ENCODE measurements around the gene SHLD1. TPM values are rescaled to one million over a fixed set of nuclear protein-coding genes. Genes with fewer than 3 reads are reported as not detected.
"Not testable (repeated sequence)": the region's sequence is repeated elsewhere in the genome, so short reads cannot be mapped to it uniquely, and the experiment has no call there.

Gene SHLD1, protein sequence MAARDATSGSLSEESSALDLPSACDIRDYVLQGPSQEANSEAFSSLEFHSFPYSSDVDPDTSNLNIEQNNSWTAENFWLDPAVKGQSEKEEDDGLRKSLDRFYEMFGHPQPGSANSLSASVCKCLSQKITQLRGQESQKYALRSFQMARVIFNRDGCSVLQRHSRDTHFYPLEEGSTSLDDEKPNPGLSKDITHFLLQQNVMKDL
- 3.5 TPM for total RNA-seq

DNA sequence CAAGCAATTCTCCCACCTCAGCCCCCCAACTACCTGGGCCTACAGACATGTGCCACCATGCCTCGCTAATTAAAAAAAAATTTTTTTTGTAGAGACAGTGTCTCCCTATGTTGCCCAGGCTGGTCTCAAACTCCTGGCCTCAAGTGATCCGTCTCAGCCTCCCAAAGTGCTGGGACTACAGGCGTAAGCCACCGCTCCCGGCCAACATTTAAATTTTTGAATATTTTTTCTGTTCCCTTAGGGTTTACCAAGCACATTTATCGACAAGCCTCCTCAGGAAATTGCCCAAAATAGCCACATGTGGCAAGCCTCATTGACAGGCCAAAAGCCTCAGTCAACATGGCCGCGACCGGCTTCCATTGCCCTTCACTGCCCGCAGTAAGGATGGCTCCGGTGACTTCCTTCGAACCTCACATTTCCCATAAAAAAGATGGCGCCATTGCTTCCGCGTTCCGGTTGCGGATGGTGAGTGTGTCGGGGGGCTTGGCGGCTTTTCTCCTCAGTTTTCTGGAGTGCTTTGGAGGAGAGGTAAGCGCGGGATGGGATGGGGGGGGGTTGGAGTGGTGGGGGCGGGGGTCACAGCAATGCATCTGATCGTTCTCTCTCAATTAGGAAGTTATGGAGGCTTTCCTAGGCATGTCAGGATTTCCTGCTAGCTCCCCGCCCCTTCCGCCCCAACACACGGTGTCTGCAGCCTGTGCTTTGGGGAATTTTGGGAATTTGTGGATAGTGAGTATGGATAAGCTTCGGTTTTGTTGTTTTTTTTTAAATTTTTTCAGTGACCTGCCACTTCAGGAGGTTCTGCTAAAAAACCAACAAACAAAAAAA is at the start of gene SHLD1:
Gene SHLD1 (plus strand): TSS at position 450 of the 828 bp plus-strand sequence. CDS start 22,465 bp downstream, outside the sequence.
- DNase-seq = peak; percentile 95

GRCh38 chr20:5702339-5702738 is 47.9 kb upstream of the SHLD1 start:
- DNase-seq = not testable (repeated sequence)

DNA sequence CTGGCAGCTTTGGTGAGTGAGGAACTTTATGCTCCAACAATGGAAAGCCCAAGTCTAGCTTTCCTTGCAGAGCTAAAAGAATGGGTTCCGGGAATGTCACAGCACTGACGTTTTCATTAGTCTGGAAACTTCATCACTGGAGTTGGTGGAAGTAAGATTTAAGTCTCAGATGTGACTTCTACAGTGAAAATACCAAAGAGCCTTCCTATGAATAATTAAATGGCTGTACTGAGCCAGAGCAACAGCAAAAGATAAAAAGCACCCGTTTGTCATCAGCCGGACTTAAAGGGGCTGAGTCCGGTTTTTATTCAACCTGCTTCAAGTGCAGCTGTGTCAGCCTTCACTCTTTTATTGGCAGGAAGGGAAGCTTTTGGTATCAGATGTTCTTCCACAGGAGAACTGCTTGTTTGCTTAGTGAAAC is 46.5 kb upstream of the SHLD1 start:
- peak; percentile 38 for DNase-seq

DNA sequence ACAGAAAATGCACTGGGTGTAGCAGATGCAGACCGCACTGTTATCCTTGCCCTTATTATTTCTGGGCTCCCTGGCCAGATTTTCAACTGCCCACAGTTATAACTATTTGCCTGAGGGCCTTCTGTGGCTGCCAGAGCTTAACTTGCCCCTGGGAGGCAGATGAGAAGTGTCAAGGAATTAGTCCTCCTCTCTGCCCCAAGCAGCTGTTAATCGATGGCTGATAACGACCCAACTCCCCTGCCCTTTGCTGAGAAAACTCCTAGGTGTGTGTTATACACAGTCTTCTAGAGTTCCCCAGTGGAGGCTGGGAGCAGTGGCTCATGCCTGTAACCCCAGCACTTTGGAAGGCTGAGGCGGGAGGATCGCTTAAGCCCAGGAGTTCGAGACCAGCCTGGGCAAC is 44.4 kb upstream of the SHLD1 start:
- DNase-seq = no peak

- DNase-seq = no peak
Measured at GRCh38 chr20:5706797-5707196, 43.4 kb upstream of the SHLD1 start.

DNA sequence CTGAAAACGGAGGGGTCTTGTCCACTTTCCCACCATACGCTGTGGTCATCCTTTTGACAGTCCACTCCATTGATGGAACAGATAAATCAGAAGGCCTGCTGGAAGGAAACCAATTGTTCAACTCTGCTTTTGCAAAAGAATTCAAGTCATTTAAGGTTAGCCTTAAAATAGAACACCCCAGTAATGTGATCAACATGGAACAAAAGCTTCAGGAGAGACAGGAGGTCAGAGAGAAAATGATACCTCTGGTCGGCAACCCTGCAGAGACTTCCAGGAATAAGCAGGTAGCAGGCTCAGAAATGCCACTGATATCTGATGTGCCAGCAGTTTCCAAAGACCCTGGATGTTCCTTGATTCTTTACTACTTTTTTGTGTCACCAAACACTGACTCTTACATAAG is 39.6 kb upstream of the SHLD1 start:
- no peak for DNase-seq

DNA sequence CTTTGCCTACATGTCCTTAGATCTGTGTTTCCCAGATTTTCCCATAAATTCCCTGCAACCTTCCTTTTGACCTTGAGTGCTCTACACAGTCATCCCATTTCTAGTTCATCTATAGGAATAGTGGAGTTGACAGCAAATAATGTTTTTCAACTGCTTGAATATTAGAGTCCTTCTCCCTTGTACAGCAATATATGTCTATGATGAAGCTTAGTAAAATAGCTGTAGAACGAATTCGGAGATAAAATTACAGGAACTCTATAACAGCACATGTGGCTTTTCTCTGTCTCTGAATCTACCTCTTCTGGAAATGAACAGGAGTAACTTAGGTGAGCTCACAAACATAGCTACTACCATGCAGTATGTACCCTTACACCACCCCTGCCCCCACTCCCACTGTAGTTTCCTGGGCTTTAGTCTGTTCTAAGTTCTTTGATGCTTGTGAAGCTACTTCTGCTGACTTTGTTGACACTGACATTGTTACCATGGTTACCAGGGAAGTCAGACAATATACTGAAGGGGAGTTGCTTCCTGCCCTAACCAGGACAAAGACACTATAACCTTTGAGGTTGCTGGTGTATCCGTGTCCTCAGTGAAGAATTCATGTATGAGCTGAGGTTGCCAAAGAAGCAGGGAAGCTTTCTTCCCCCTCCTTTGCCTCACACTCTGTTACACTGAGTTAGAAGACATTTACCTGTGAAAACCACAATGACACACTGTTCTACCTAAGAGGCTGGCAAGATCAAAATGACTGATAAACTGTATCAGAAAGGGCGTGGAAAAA is 35.8 kb upstream of the SHLD1 start:
- peak; percentile 33 for DNase-seq

DNA sequence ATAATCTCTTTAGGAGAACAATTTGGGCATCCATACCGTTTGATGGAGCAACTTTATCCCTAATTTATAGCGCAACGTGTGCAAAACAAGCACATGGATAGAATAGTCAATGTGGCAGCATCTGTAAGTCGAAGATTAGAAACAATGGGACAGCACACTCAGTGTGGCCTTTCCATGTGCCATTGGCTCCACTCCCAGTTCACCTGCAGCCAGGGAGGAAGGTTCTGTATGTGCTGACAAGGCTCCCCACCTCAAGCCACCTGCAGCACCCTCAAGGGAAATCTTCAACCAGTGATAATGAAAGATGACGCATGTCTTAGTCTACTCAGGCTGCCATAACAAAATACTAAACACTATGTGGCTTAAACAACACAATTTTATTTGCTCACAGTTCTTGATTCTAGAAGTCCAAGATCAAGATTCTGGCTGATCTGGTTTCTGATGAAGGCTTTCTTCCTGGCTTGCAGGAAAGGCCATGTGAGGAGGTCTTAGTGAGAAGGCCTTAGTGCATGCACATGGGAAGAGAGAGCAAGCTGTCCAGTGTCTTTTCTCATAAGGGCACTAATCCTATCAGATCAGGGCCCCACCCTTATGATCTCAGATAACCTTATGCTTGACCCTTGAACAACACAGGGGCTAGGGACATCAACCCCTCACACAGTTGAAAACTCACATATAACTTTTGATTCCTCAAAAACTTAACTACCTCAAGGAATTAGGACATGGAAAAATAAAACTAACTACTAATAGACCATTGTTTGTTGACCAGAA is 34.9 kb upstream of the SHLD1 start:
- DNase-seq = no peak

- DNase-seq = no peak
Measured at GRCh38 chr20:5716953-5717352, 33.2 kb upstream of the SHLD1 start.

GRCh38 chr20:5718896-5719595 is 31.2 kb upstream of the SHLD1 start:
- no peak for DNase-seq

GRCh38 chr20:5719861-5720403 is 30.3 kb upstream of the SHLD1 start:
- no peak for DNase-seq

- DNase-seq = no peak
Measured at GRCh38 chr20:5720696-5721095, 29.5 kb upstream of the SHLD1 start.

DNA sequence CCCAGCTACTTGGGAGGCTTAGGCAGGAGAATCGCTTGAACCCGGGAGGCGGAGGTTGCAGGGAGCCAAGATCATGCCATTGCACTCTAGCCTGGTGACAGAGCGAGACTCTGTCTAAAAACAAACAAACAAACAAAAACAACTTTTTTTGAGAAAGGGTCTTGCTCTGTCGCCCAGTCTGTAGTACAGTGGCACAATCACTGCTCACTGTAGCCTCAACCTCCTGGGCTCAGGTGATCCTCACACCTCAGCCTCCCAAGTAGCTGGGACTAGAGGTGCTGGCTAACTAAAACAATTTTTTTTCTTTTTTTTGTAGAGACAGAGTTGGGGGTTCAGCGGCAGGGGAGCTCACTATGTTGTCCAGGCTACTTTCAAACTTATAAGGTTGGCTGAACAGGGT is 28.8 kb upstream of the SHLD1 start:
- DNase-seq = not testable (repeated sequence)

- no peak for DNase-seq
Measured at GRCh38 chr20:5722927-5723326, 27.3 kb upstream of the SHLD1 start.

GRCh38 chr20:5725183-5725463 is 25.1 kb upstream of the SHLD1 start:
- not testable (repeated sequence) for DNase-seq

GRCh38 chr20:5727018-5727515 is 23.1 kb upstream of the SHLD1 start:
- no peak for DNase-seq

DNA sequence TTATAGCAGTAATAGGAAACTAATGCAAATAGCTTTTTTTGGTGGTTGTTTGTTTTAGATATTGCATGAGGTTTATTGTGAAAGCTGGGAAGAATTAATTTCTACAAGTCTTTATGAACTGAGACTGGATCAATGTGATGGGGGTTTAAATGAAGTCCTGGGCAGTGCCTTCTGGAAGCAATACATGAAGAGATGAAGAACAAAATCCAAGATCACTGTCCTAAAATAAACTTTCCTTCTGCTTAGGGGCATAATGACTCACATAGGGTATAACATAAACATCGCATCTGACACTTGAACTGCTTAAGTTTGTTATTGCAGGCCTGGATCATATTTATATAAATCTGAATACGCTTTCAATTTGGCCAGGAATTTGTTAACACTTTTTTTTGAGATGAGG is 20.9 kb upstream of the SHLD1 start:
- no peak for DNase-seq

DNA sequence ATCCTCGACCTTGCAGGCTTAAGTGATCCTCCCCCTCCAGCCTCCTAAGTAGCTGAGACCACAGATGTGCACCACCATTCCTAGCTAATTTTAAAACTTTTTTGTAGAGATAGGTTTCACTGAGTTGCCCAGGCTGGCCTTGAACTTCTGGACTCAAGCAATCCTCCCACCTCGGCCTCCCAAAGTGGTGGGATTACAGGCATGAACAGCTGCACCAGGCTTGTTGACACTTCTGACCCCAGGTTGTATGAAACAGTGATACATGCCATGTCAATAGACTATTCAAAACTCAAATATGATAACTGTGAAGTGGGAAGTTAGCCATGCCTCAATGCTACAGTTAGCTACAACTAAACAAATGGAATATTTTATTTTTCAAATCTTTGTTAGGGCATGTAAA is 20.1 kb upstream of the SHLD1 start:
- DNase-seq = no peak

GRCh38 chr20:5731753-5732366 is 18.3 kb upstream of the SHLD1 start:
- no peak for DNase-seq

DNA sequence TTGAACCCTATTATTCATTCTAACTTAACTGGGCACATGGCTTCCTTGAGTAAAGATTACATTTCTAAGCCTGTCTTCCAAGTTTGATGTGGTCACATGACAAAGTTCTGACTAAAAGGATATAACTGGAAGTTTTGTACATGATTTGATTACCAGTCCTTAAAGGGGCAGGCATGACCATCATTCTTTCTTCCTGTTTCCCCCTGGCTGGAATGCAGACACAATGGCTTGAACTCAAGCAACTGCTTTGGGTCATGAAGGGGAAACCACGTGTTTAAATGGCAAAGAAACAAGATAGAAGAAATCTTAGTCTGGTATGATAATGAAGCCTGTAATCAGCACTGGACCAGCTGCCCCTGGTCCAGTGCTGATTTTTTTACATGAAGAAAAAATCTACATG is 15.6 kb upstream of the SHLD1 start:
- DNase-seq = no peak
